ENCODE results near the gene F13A1. TPM values are rescaled to one million over a fixed set of nuclear protein-coding genes. Genes with fewer than 3 reads are reported as not detected.

F13A1 gene
- total RNA-seq, 1 donor from 2014 or later: 55.1 TPM

GRCh38 chr6:6243846-6244245, 76.6 kb downstream of the F13A1 start:
- peak; percentile 48 for DNase-seq (ENCODE audit: low spot score)

GRCh38 chr6:6239598-6240581, 80.6 kb downstream of the F13A1 start:
- no peak for DNase-seq (ENCODE audit: low spot score)

- no peak for DNase-seq (ENCODE audit: low spot score)
Observed at GRCh38 chr6:6236730-6237469, 83.6 kb downstream of the F13A1 start.

GRCh38 chr6:6235786-6236185, 84.7 kb downstream of the F13A1 start:
- no peak for DNase-seq (ENCODE audit: low spot score)

- DNase-seq (ENCODE audit: low spot score): no peak
Observed at GRCh38 chr6:6234963-6235362, 85.5 kb downstream of the F13A1 start.

GRCh38 chr6:6230286-6230685, 90.2 kb downstream of the F13A1 start:
- no peak for DNase-seq (ENCODE audit: low spot score)

GRCh38 chr6:6227896-6228295, 92.6 kb downstream of the F13A1 start:
- DNase-seq (ENCODE audit: low spot score): no peak

- peak; percentile 57 for DNase-seq (ENCODE audit: low spot score)
Observed at GRCh38 chr6:6225885-6226529, 94.5 kb downstream of the F13A1 start.

- DNase-seq (ENCODE audit: low spot score): no peak
Observed at GRCh38 chr6:6224933-6225486, 95.5 kb downstream of the F13A1 start.

- DNase-seq (ENCODE audit: low spot score): no peak
Observed at GRCh38 chr6:6221787-6222535, 98.5 kb downstream of the F13A1 start.

- no peak for DNase-seq (ENCODE audit: low spot score)
Observed at GRCh38 chr6:6220718-6221117, 99.7 kb downstream of the F13A1 start.

- no peak for DNase-seq (ENCODE audit: low spot score)
Observed at GRCh38 chr6:6219716-6220115, 100.7 kb downstream of the F13A1 start.

GRCh38 chr6:6218759-6219085, 101.7 kb downstream of the F13A1 start:
- DNase-seq (ENCODE audit: low spot score): no peak

GRCh38 chr6:6217855-6218758, 102.4 kb downstream of the F13A1 start:
- DNase-seq (ENCODE audit: low spot score): no peak

GRCh38 chr6:6210994-6211393, 109.5 kb downstream of the F13A1 start:
- no peak for DNase-seq (ENCODE audit: low spot score)

GRCh38 chr6:6202886-6203285, 117.6 kb downstream of the F13A1 start:
- no peak for DNase-seq (ENCODE audit: low spot score)

- no peak for DNase-seq (ENCODE audit: low spot score)
Observed at GRCh38 chr6:6201200-6201599, 119.3 kb downstream of the F13A1 start.

- no peak for DNase-seq (ENCODE audit: low spot score)
Observed at GRCh38 chr6:6199678-6200077, 120.8 kb downstream of the F13A1 start.

GRCh38 chr6:6196762-6197161, 123.7 kb downstream of the F13A1 start:
- DNase-seq (ENCODE audit: low spot score): no peak

- DNase-seq (ENCODE audit: low spot score): no peak
Observed at GRCh38 chr6:6195080-6195479, 125.4 kb downstream of the F13A1 start.

All from mucosa of gallbladder (tissue), 1 donor.